ENCODE data around the gene CAPN15.

DNA sequence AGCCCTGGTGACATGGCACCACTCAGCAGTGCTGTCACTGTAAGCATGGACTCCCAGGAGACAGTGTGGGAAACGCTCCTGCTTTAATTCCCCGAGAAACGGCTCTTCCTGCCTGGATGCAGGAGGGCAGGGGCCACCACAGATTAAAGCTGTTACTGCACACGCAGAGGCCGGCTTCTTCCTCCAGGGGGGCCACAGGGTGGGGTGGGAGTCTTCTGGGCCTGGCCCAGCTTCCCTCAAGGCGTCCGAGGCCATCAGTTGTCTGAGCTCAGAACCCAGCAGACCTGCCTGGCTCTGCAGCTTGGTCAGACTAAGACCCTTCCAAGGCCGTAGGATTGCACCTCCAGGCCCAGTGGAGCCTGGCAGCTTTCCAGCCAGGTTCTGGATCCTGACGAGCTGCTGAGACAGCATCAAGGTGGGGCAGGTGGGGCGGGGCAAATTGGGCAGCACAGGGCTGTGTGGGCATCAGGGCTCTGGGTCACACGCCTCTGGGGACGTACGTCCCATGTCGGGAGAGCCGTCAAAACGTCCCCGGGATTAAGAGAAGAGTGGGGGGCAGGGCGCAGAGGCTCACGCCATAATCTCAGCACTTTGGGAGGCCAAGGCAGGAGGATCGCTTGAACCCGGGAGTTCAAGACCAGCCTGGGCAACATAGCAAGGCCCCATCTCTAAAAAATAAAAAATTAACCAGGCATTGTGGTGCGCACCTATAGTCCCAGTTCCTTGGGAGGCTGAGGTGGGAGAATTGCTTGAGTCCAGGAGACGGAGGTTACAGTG is 5.0 kb upstream of the CAPN15 start:
- no peak for TF ChIP-seq POLR2AphosphoS5 (IDR thresholded peaks at IDR 0.05; ENCODE audit: low read depth, low read length)
- TF ChIP-seq SPI1 (IDR thresholded peaks at IDR 0.05; ENCODE audit: low read depth, low read length) = no peak
- TF ChIP-seq POLR2A (IDR thresholded peaks at IDR 0.05; ENCODE audit: low read depth, low read length) = no peak
- no peak for TF ChIP-seq TAF1 (IDR thresholded peaks at IDR 0.05; ENCODE audit: low read depth, low read length)
- TF ChIP-seq PAX5 (IDR thresholded peaks at IDR 0.05; ENCODE audit: insufficient read depth, low read length, severe bottlenecking) = no peak
- TF ChIP-seq POU2F2 (IDR thresholded peaks at IDR 0.05; ENCODE audit: low read depth, low read length) = no peak

Data from GM12891 (cell line).